SK-N-SH (cell line): ENCODE results near the gene P3H3.

Experiments
- CHD2 ChIP-seq: fragments of 150-350 bp; IDR thresholded peaks from 2 replicates; pipeline ENCODE4 v1.6.1; 2018; ENCODE audit warnings: low read length; ENCODE audit not compliant: partially characterized antibody
- POLR2AphosphoS5 ChIP-seq: IDR thresholded peaks from 2 replicates; pipeline ENCODE4 v1.6.1; 2012; ENCODE audit warnings: low read depth, low read length
- RAD21 ChIP-seq: IDR thresholded peaks from 2 replicates; pipeline ENCODE4 v1.6.1; 2012; ENCODE audit warnings: mild to moderate bottlenecking, low read length
- RCOR1 ChIP-seq: fragments of 150-350 bp; IDR thresholded peaks from 2 replicates; pipeline ENCODE4 v1.6.1; 2017; ENCODE audit warnings: antibody characterized with exemption, low read length
- TF ChIP-seq, protein P1 (sequence below): IDR thresholded peaks from 2 replicates; pipeline ENCODE4 v1.6.1; 2012; ENCODE audit warnings: mild to moderate bottlenecking, low read depth, low read length, moderate library complexity
- TF ChIP-seq, protein P2 (sequence below): IDR thresholded peaks from 2 replicates; pipeline ENCODE4 v1.4.0; 2012; ENCODE audit warnings: low read depth
- TF ChIP-seq, protein P3 (sequence below): fragments of 200-600 bp; sonication (generic); IDR thresholded peaks from 2 replicates; pipeline ENCODE4 v1.6.1; 2017; ENCODE audit warnings: antibody characterized with exemption, mild to moderate bottlenecking, moderate library complexity
- TF ChIP-seq, protein P4 (sequence below): IDR thresholded peaks from 2 replicates; pipeline ENCODE4 v1.4.0; 2012; ENCODE audit warnings: low read depth, borderline replicate concordance

DNA sequence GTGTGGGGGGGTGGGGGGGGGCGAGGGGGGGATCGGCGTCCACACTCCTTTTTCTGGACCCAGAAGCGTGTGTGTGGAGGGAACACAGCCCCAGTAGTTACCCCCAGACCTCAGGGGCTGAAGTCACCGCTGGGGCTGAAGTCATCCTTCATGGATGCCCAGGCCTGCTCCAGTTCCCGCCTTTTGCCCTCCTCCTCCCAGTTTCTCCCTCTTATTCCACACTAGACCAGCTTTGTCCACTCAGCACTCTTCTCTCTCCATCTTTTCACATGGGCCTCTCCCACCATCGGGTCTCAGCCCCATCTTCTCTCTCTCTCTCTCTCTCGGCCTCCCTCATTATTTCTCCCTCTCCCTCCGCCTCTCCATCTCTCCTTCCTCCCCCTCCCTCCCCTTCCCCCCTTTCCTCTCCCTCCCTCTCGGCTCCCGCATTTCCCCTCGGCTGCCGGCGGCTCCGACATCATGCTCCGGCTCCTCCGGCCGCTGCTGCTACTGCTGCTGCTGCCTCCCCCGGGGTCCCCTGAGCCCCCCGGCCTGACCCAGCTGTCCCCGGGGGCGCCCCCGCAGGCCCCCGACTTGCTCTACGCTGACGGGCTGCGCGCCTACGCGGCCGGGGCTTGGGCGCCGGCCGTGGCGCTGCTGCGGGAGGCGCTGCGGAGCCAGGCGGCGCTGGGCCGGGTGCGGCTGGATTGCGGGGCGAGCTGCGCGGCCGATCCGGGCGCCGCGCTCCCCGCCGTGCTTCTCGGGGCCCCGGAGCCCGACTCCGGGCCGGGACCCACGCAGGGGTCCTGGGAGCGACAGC is at the start of gene P3H3:
- TF ChIP-seq, protein P1, sequence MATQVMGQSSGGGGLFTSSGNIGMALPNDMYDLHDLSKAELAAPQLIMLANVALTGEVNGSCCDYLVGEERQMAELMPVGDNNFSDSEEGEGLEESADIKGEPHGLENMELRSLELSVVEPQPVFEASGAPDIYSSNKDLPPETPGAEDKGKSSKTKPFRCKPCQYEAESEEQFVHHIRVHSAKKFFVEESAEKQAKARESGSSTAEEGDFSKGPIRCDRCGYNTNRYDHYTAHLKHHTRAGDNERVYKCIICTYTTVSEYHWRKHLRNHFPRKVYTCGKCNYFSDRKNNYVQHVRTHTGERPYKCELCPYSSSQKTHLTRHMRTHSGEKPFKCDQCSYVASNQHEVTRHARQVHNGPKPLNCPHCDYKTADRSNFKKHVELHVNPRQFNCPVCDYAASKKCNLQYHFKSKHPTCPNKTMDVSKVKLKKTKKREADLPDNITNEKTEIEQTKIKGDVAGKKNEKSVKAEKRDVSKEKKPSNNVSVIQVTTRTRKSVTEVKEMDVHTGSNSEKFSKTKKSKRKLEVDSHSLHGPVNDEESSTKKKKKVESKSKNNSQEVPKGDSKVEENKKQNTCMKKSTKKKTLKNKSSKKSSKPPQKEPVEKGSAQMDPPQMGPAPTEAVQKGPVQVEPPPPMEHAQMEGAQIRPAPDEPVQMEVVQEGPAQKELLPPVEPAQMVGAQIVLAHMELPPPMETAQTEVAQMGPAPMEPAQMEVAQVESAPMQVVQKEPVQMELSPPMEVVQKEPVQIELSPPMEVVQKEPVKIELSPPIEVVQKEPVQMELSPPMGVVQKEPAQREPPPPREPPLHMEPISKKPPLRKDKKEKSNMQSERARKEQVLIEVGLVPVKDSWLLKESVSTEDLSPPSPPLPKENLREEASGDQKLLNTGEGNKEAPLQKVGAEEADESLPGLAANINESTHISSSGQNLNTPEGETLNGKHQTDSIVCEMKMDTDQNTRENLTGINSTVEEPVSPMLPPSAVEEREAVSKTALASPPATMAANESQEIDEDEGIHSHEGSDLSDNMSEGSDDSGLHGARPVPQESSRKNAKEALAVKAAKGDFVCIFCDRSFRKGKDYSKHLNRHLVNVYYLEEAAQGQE, result no peak
- TF ChIP-seq, protein P2, sequence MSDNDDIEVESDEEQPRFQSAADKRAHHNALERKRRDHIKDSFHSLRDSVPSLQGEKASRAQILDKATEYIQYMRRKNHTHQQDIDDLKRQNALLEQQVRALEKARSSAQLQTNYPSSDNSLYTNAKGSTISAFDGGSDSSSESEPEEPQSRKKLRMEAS, result no peak
- TF ChIP-seq RCOR1, result no peak
- TF ChIP-seq, protein P3, sequence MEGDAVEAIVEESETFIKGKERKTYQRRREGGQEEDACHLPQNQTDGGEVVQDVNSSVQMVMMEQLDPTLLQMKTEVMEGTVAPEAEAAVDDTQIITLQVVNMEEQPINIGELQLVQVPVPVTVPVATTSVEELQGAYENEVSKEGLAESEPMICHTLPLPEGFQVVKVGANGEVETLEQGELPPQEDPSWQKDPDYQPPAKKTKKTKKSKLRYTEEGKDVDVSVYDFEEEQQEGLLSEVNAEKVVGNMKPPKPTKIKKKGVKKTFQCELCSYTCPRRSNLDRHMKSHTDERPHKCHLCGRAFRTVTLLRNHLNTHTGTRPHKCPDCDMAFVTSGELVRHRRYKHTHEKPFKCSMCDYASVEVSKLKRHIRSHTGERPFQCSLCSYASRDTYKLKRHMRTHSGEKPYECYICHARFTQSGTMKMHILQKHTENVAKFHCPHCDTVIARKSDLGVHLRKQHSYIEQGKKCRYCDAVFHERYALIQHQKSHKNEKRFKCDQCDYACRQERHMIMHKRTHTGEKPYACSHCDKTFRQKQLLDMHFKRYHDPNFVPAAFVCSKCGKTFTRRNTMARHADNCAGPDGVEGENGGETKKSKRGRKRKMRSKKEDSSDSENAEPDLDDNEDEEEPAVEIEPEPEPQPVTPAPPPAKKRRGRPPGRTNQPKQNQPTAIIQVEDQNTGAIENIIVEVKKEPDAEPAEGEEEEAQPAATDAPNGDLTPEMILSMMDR, result no peak
- no peak for TF ChIP-seq RAD21
- no peak for TF ChIP-seq CHD2
- peak; percentile 34 for TF ChIP-seq POLR2AphosphoS5
- TF ChIP-seq, protein P4, sequence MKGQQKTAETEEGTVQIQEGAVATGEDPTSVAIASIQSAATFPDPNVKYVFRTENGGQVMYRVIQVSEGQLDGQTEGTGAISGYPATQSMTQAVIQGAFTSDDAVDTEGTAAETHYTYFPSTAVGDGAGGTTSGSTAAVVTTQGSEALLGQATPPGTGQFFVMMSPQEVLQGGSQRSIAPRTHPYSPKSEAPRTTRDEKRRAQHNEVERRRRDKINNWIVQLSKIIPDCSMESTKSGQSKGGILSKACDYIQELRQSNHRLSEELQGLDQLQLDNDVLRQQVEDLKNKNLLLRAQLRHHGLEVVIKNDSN, result no peak
